ENCODE measurements around the gene ZDHHC19. TPM values are rescaled to one million over a fixed set of nuclear protein-coding genes. Genes with fewer than 3 reads are reported as not detected.

The ZDHHC19 gene
- polyA plus RNA-seq = 3.8 TPM in 1 of 2 replicates, not detected in the other
- not detected in 2 replicates for polyA minus RNA-seq

GRCh38 chr3:196210673-196211556, at the start of gene ZDHHC19:
Gene ZDHHC19 (minus strand): TSS chr3:196211400. CDS start chr3:196211315, 85 bp downstream.
- Histone ChIP-seq H2AFZ (ENCODE audit: low read depth, low read length) (no peak within 1 kb of the TSS), H3K27me3 (ENCODE audit: insufficient read depth, low read depth, low read length) (no peaks in the 10 kb centered on the region)

More at GRCh38 chr3:196210673-196211556, at the start of gene ZDHHC19:
- Histone ChIP-seq H3K4me3 (ENCODE audit: low read length) (no peak within 1 kb of the TSS), H3K9ac (ENCODE audit: low read length) (no peak within 1 kb of the TSS), H3K4me2 (ENCODE audit: low read length) (no peak within 1 kb of the TSS), H3K9me3 (ENCODE audit: low read length) (no peaks in the 10 kb centered on the region), H3F3A (ENCODE audit: insufficient read depth, low read length, poor library complexity, severe bottlenecking) (no peaks in the 10 kb centered on the region), H3K36me3 (ENCODE audit: insufficient read depth, low read length) (no peaks in the 10 kb centered on the region), H3K79me2 (replicated peaks; ENCODE audit: insufficient read depth, low read length) (no peaks in the 10 kb centered on the region), H4K20me1 (ENCODE audit: insufficient read depth) (no peaks in the 10 kb centered on the region), H3K9me2 (ENCODE audit: insufficient read depth, low read length) (no peaks in the 10 kb centered on the region), H3K27ac (ENCODE audit: low read length) (no peak within 1 kb of the TSS)
- TF ChIP-seq MXI1 (conservative IDR thresholded peaks at IDR 0.05; ENCODE audit: poor library complexity, severe bottlenecking) = no peak
- no peak for TF ChIP-seq SMC3 (conservative IDR thresholded peaks at IDR 0.05; ENCODE audit: poor library complexity)
- TF ChIP-seq REST (IDR thresholded peaks at IDR 0.05; ENCODE audit: borderline replicate concordance) = no peak
- no peak for TF ChIP-seq RAD21 (conservative IDR thresholded peaks at IDR 0.05)
- no peak for TF ChIP-seq CTCF (IDR thresholded peaks at IDR 0.05; ENCODE audit: poor library complexity, severe bottlenecking)
- no peak for TF ChIP-seq POLR2AphosphoS5 (IDR thresholded peaks at IDR 0.05)
- TF ChIP-seq EZH2 (IDR thresholded peaks at IDR 0.05; ENCODE audit: borderline replicate concordance, insufficient read depth, low read length, poor library complexity, severe bottlenecking) = no peak
- no peak for TF ChIP-seq TAF1 (IDR thresholded peaks at IDR 0.05; ENCODE audit: low read depth)
- TF ChIP-seq EP300 (conservative IDR thresholded peaks at IDR 0.05; ENCODE audit: poor library complexity, severe bottlenecking) = no peak
